Progenitor cell of endocrine pancreas (in vitro differentiated cells): ENCODE measurements around the gene TMEM59L. TPM values are rescaled to one million over a fixed set of nuclear protein-coding genes. Genes with fewer than 3 reads are reported as not detected.

Experiments used
- DNase-seq: peaks from one replicate; pipeline ENCODE4 v3.0.0; 2021; ENCODE audit warnings: low spot score; ENCODE audit not compliant: unreplicated experiment
- H3K27ac Mint-ChIP-seq: 2 replicates; pipeline ENCODE4 v1.8.0; 2021; ENCODE audit warnings: mild to moderate bottlenecking, moderate library complexity, mixed read lengths
- H3K27me3 Mint-ChIP-seq: 2 replicates; pipeline ENCODE4 v1.8.0; 2021; ENCODE audit warnings: mixed read lengths
- H3K36me3 Mint-ChIP-seq: 2 replicates; pipeline ENCODE4 v1.8.0; 2022; ENCODE audit warnings: mixed read lengths; ENCODE audit not compliant: insufficient read depth
- H3K4me1 Mint-ChIP-seq: 2 replicates; pipeline ENCODE4 v1.8.0; 2021; ENCODE audit warnings: low read depth, mixed read lengths
- H3K4me3 Mint-ChIP-seq: 2 replicates; pipeline ENCODE4 v1.8.0; 2021; ENCODE audit warnings: low read depth, mild to moderate bottlenecking, moderate library complexity, mixed read lengths
- H3K9me3 Mint-ChIP-seq: 2 replicates; pipeline ENCODE4 v1.8.0; 2021; ENCODE audit warnings: low read depth, mixed read lengths
- total RNA-seq: library from RNA; stranded (reverse); gene quantifications from 2 replicates; pipeline ENCODE4 v1.2.1, GENCODE V29; 2021
- TF ChIP-seq, protein P1 (sequence below): fragments of 200-600 bp; sonication (generic); IDR thresholded peaks from one replicate; pipeline ENCODE4 v1.5.0; 2021; ENCODE audit warnings: antibody characterized with exemption, mild to moderate bottlenecking; ENCODE audit not compliant: unreplicated experiment

The TMEM59L gene
- total RNA-seq, 1 donor from 2014 or later: 6.4 TPM

DNA sequence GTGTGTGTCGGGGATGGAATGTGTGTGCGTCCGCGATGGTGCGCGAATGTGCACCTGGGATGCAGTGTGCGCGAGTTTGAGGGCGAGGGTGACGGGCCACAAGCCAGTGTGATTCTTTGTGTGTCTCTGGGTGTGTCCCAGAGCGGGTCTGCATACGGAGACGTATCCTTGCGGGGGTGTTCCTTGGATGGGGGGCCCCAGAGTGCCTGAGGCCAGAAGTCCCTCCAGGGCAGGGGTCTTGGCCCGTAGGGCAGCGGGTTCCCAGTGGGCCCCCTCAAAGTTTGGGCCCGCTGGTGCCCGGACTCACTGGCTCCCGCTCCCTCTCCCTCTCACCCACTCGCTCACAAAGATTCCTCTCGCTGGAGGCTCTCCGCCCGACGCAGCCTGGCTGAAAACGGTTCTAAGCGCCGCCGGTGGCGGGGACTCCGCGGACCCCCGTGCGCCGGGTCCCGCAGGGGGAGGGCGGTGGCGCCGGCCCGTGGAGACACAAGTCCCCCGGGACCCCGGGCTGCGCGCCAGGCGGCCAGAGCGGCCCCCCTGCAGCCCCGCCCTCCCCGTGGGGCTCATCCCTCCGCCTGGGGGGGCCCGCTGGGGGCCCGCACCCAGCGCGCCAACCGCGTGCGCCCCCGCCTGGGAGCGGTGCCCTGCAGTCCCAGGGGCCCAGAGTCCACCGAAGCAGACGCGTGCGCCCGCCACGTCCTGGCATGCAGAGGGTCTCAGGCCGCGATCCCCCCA is 7.0 kb upstream of the TMEM59L start:
- H3K4me3 Mint-ChIP-seq: no peak overlapping the region
- no peaks in the 10 kb centered on the region for H3K36me3 Mint-ChIP-seq
- TF ChIP-seq, protein P1, sequence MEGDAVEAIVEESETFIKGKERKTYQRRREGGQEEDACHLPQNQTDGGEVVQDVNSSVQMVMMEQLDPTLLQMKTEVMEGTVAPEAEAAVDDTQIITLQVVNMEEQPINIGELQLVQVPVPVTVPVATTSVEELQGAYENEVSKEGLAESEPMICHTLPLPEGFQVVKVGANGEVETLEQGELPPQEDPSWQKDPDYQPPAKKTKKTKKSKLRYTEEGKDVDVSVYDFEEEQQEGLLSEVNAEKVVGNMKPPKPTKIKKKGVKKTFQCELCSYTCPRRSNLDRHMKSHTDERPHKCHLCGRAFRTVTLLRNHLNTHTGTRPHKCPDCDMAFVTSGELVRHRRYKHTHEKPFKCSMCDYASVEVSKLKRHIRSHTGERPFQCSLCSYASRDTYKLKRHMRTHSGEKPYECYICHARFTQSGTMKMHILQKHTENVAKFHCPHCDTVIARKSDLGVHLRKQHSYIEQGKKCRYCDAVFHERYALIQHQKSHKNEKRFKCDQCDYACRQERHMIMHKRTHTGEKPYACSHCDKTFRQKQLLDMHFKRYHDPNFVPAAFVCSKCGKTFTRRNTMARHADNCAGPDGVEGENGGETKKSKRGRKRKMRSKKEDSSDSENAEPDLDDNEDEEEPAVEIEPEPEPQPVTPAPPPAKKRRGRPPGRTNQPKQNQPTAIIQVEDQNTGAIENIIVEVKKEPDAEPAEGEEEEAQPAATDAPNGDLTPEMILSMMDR: no peak
- peaks cover 18% of the 10 kb centered on the region for H3K4me1 Mint-ChIP-seq
- peaks cover 64% of the 10 kb centered on the region for H3K27me3 Mint-ChIP-seq
- H3K9me3 Mint-ChIP-seq: no peaks in the 10 kb centered on the region
- DNase-seq: no peak
- no peak overlapping the region for H3K27ac Mint-ChIP-seq

DNA sequence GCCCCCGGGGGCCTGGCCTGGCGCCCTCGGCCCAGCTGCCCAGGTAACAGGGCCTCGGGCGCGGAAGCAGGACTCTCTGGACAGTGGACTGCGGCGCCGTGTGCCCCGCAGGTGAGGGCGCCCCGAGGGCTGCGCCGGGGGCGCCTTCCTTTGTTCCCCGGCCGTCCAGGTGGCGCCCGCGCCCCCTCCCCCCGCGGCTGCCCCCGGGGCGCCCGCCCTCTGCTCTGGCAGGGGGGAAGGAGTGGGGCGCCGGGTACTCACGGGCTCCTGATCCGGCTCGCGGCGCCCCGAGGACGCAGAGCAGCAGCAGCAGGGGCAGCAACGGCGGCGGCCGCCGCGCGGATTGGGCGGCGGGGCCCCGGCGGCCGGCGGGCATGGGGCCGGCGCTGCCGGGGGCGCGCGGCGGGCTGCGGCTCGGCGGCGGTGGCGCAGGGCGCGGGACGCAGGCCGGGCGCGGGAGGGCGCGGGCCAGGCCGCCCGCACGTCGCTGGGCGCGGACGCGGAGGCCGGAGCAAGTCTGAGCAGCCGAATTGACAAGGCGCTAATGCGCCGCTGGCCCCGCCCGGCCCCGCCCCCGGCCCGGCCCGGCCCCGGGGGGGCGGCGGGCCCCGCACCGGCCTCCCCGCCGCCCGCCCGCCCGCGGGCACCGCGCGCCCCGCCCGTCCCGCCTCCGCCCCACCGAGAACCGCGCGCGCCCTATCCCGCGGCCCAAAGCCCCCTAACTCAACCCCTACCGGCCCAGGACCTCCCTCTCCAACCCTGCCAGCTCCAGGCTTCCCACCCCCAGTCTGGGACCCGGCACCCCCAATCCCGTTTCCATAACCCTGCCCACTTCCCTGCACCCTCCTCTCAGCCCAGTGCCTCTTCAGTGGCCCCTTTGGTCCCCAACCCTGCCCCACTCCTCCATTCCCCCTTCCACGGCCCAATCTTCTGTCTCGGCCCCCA is 6.1 kb upstream of the TMEM59L start, which contains the start of gene CRLF1:
Gene CRLF1 (minus strand): TSS at position 519 of the 945 bp plus-strand sequence. CDS start 143 bp downstream, at position 376.
- peaks cover 22% of the 10 kb centered on the region for H3K4me1 Mint-ChIP-seq
- H3K36me3 Mint-ChIP-seq: no peaks in the 10 kb centered on the region
- TF ChIP-seq, protein P1: no peak
- H3K27ac Mint-ChIP-seq: no peak within 1 kb of the TSS
- no peaks in the 10 kb centered on the region for H3K9me3 Mint-ChIP-seq
- H3K27me3 Mint-ChIP-seq: peaks cover 65% of the 10 kb centered on the region
- H3K4me3 Mint-ChIP-seq: no peak within 1 kb of the TSS
- no peak for DNase-seq

DNA sequence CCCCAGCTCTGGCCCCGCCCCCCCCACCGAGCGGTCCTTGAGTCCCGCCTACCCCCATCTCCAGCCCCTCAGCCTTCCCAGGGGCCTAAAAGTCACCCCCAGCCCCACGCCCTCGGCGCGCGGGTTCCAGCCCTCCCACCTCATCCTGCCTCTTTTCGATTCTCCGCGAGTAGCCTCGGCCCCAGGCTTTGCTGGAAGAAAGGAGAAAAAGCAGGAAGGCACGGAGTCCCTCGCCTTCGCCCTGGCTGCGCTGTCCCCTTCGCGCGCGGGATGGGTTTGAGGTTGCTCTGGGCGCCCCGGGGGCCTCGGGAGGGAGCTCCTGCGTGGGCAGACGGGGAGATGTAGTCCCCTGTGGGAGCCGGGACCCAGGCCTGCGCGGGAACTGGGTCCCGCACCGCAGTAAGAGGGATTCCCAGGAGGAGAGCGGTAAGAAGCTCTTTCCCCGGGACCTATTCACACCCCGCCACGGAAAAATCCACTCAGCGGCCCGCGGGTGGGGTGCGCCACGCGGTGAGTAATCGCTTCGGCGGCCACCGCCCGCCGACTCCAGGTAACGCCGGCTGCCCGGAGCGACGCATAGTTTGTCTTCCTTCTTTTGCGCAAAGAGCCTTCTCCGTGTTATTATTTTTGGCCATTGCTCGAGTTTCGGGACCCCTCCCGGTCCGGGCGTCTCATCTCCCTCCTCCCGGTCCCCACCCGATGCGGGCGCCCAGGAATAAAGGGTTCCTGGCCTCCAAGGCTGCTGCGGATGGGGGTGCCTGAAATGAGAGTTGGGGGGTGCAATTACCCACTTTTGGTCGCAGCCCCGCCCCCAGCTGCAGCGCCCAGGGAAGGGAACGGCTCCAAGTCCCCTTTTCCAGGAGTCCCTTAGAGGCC is 5.2 kb upstream of the TMEM59L start:
- TF ChIP-seq, protein P1: no peak
- Mint-ChIP-seq H3K27ac (no peak overlapping the region), H3K27me3 (peaks cover 64% of the 10 kb centered on the region), H3K36me3 (no peaks in the 10 kb centered on the region), H3K4me1 (peaks cover 25% of the 10 kb centered on the region), H3K4me3 (no peak overlapping the region), H3K9me3 (no peaks in the 10 kb centered on the region)
- no peak for DNase-seq

DNA sequence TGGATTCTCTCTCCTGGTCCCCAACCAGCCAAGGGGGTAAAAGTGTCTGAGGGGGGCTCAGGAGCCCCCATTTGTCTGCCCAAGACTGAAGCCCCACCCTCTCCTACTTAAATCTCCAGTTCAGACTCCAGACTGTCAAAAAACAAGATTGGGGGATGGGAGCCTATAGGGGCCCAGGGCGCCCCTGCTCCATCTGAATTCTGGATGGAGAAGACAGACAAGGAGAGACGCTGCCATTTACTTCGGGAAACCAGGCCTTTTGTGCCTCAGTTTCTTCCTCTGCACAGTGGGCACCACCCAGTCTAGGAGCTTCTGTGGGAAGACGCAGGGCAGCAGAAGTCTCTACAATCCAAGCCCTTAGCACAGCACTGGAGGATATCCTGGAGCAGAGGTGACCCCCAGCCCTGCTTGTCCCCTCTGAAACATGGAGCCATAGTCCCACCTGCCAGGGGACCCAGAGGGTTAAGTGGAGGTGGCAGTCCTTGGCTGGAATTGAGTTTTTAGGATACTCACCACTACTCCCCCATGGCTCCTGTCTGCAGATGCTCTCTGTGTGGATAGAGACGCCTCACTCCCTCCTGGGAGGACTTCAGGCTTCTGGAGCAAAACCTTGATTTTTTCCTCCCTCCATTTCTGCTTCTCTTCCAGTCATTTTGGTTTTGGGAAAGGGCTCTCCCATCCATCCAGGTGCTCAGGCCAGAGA is 4.4 kb upstream of the TMEM59L start:
- TF ChIP-seq, protein P1: no peak
- Mint-ChIP-seq H3K36me3 (no peaks in the 10 kb centered on the region), H3K27ac (no peak overlapping the region), H3K4me1 (peaks cover 26% of the 10 kb centered on the region), H3K4me3 (no peak overlapping the region), H3K9me3 (no peaks in the 10 kb centered on the region), H3K27me3 (peaks cover 60% of the 10 kb centered on the region)
- no peak for DNase-seq
